Panc1 (cell line): ENCODE data around the gene ADGRB3.

Experiments used
- CTCF ChIP-seq: fragments of 450-650 bp; IDR thresholded peaks from 2 replicates; pipeline ENCODE4 v1.5.1; 2017; ENCODE audit warnings: mild to moderate bottlenecking
- POLR2AphosphoS5 ChIP-seq: IDR thresholded peaks from 2 replicates; pipeline ENCODE4 v1.6.1; 2012; ENCODE audit warnings: mild to moderate bottlenecking, low read depth, low read length, moderate library complexity
- REST ChIP-seq, 2 experiments: IDR thresholded peaks; 2 replicates each; pipeline ENCODE4 v1.6.1; 2011 to 2012; ENCODE audit warnings: low read depth in 2 of 2, control low read depth in 1 of 2, low read length in 1 of 2, mild to moderate bottlenecking in 1 of 2, moderate library complexity in 1 of 2; ENCODE audit not compliant: insufficient read depth in 1 of 2
- SIN3A ChIP-seq: IDR thresholded peaks from 2 replicates; pipeline ENCODE4 v1.6.1; 2012; ENCODE audit warnings: low read depth, mild to moderate bottlenecking, low read length, moderate library complexity, borderline replicate concordance; ENCODE audit not compliant: insufficient read depth

- TF ChIP-seq CTCF (no peak), REST (IDR thresholded peaks at IDR 0.05; ENCODE audit: insufficient read depth in 1 of 2, low read depth in 2 of 2, low read length in 1 of 2) (no peak), POLR2AphosphoS5 (no peak), SIN3A (no peak)
Measured at GRCh38 chr6:68760485-68760884, 125.4 kb downstream of the ADGRB3 start.
